ENCODE results near the gene TUBGCP3.

DNA sequence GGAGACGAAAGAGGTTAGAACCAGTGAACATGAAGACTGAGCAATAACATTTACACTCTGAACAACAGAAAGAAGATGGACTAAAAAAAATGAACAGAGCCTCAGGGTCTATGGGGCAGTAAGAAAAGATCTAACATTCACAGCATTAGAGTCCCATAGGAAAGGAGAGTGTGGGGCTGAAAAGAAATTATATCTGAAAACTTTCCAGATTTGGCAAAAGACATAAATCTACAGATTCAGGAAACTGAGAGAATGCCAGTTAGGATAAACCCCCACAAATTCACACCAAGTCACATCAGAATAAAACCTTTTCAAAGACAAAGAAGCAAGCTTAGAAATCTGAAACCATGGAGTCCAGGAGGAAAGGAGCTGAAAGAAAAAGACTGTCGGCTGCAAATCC lies 20.3 kb upstream of the TUBGCP3 start:
- TF ChIP-seq EP300 (conservative IDR thresholded peaks at IDR 0.05; ENCODE audit: poor library complexity, severe bottlenecking): no peak
- TF ChIP-seq POLR2AphosphoS5 (IDR thresholded peaks at IDR 0.05): no peak
- TF ChIP-seq, protein P1, sequence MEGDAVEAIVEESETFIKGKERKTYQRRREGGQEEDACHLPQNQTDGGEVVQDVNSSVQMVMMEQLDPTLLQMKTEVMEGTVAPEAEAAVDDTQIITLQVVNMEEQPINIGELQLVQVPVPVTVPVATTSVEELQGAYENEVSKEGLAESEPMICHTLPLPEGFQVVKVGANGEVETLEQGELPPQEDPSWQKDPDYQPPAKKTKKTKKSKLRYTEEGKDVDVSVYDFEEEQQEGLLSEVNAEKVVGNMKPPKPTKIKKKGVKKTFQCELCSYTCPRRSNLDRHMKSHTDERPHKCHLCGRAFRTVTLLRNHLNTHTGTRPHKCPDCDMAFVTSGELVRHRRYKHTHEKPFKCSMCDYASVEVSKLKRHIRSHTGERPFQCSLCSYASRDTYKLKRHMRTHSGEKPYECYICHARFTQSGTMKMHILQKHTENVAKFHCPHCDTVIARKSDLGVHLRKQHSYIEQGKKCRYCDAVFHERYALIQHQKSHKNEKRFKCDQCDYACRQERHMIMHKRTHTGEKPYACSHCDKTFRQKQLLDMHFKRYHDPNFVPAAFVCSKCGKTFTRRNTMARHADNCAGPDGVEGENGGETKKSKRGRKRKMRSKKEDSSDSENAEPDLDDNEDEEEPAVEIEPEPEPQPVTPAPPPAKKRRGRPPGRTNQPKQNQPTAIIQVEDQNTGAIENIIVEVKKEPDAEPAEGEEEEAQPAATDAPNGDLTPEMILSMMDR (IDR thresholded peaks at IDR 0.05; ENCODE audit: poor library complexity, severe bottlenecking): no peak
- TF ChIP-seq EZH2 (IDR thresholded peaks at IDR 0.05; ENCODE audit: borderline replicate concordance, insufficient read depth, low read length, poor library complexity, severe bottlenecking): no peak
- TF ChIP-seq TAF1 (IDR thresholded peaks at IDR 0.05; ENCODE audit: low read depth): no peak
- TF ChIP-seq RAD21 (conservative IDR thresholded peaks at IDR 0.05): no peak
- TF ChIP-seq MXI1 (conservative IDR thresholded peaks at IDR 0.05; ENCODE audit: poor library complexity, severe bottlenecking): no peak
- no peak for TF ChIP-seq SMC3 (conservative IDR thresholded peaks at IDR 0.05; ENCODE audit: poor library complexity)
- TF ChIP-seq, protein P2, sequence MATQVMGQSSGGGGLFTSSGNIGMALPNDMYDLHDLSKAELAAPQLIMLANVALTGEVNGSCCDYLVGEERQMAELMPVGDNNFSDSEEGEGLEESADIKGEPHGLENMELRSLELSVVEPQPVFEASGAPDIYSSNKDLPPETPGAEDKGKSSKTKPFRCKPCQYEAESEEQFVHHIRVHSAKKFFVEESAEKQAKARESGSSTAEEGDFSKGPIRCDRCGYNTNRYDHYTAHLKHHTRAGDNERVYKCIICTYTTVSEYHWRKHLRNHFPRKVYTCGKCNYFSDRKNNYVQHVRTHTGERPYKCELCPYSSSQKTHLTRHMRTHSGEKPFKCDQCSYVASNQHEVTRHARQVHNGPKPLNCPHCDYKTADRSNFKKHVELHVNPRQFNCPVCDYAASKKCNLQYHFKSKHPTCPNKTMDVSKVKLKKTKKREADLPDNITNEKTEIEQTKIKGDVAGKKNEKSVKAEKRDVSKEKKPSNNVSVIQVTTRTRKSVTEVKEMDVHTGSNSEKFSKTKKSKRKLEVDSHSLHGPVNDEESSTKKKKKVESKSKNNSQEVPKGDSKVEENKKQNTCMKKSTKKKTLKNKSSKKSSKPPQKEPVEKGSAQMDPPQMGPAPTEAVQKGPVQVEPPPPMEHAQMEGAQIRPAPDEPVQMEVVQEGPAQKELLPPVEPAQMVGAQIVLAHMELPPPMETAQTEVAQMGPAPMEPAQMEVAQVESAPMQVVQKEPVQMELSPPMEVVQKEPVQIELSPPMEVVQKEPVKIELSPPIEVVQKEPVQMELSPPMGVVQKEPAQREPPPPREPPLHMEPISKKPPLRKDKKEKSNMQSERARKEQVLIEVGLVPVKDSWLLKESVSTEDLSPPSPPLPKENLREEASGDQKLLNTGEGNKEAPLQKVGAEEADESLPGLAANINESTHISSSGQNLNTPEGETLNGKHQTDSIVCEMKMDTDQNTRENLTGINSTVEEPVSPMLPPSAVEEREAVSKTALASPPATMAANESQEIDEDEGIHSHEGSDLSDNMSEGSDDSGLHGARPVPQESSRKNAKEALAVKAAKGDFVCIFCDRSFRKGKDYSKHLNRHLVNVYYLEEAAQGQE (IDR thresholded peaks at IDR 0.05; ENCODE audit: borderline replicate concordance): no peak
